ENCODE results near the gene UNCX.

DNA sequence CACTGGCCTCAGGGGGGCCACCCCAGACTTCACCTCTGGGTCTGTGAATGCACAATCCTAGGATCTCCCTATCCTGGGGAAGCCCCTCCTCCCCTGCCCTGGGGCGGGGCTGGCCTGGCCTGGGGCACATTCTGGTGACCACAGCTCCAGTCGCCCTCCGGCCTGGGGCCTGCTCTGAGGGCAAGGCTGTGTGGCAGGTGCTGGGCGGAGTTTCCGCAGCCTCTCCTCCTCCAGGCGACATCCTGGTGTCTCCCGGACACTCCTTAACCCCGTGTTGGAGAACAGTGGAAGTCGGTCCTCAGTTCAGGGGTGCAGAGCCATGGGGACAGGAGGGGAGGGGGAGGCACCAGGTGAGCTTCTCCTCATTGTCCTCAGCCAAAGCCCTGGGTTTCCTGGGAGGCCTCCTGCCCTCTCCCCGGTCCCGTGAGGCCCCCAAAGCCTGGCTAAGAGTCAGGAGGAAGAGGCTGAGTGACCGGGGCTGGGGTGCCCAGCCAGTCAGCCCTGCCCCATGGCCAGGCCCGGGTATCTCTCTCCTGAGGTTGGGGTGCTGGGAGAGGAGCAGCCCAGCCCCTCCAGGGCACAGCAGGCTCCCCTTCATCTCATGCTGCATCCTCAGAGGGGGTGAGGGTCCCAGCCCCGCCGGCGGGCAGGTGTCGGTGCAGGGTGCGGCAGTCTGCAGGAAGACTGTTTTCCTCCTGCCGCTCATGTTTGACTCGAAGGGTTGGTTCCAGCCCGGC, 22.6 kb downstream of the UNCX start:
- TF ChIP-seq CTCF (IDR thresholded peaks at IDR 0.05; ENCODE audit: poor library complexity) (no peak), EZH2 (IDR thresholded peaks at IDR 0.05; ENCODE audit: borderline replicate concordance) (no peak)

Measured in hepatocyte (in vitro differentiated cells).